Endodermal cell (in vitro differentiated cells): ENCODE results near the gene MEGF11. TPM values are rescaled to one million over a fixed set of nuclear protein-coding genes. Genes with fewer than 3 reads are reported as not detected.

Experiments
- DNase-seq: peaks from one replicate; pipeline ENCODE4 v3.0.0-alpha.2; 2017
- H3K27ac ChIP-seq: 2 replicates; pipeline ENCODE4 v1.5.1; 2013; ENCODE audit warnings: mild to moderate bottlenecking, low read depth, low read length, moderate library complexity
- H3K27me3 ChIP-seq: 2 replicates; pipeline ENCODE4 v1.6.1; 2013; ENCODE audit warnings: mild to moderate bottlenecking, low read length, moderate library complexity; ENCODE audit not compliant: insufficient read depth, control insufficient read depth, poor library complexity, severe bottlenecking
- H3K36me3 ChIP-seq: 2 replicates; pipeline ENCODE4 v1.7.0; 2013; ENCODE audit warnings: mild to moderate bottlenecking, low read length, moderate library complexity; ENCODE audit not compliant: control insufficient read depth, insufficient read depth
- H3K4me1 ChIP-seq: one replicate; pipeline ENCODE4 v1.7.0; 2013; ENCODE audit warnings: low read length; ENCODE audit not compliant: control insufficient read depth, insufficient read depth
- H3K4me3 ChIP-seq: 2 replicates; pipeline ENCODE4 v1.5.1; 2013; ENCODE audit warnings: mild to moderate bottlenecking, low read length, moderate library complexity
- H3K9ac ChIP-seq: 2 replicates; pipeline ENCODE4 v1.6.1; 2013; ENCODE audit warnings: mild to moderate bottlenecking, low read length, moderate library complexity; ENCODE audit not compliant: poor library complexity, severe bottlenecking; ENCODE audit errors: extremely low read depth
- H3K9me3 ChIP-seq: 2 replicates; pipeline ENCODE4 v1.6.1; 2013; ENCODE audit warnings: mild to moderate bottlenecking, low read length, moderate library complexity; ENCODE audit not compliant: control insufficient read depth
- H3K27ac Mint-ChIP-seq: 2 replicates; pipeline ENCODE4 v1.8.0; 2020; ENCODE audit warnings: mixed read lengths
- H3K27me3 Mint-ChIP-seq: 2 replicates; pipeline ENCODE4 v1.8.0; 2021; ENCODE audit warnings: mild to moderate bottlenecking, mixed read lengths; ENCODE audit not compliant: insufficient read depth
- H3K36me3 Mint-ChIP-seq: 2 replicates; pipeline ENCODE4 v1.8.0; 2020; ENCODE audit warnings: low read depth, mixed read lengths
- H3K4me1 Mint-ChIP-seq: 2 replicates; pipeline ENCODE4 v1.8.0; 2020; ENCODE audit warnings: mixed read lengths
- H3K4me3 Mint-ChIP-seq: 2 replicates; pipeline ENCODE4 v1.8.0; 2020; ENCODE audit warnings: mild to moderate bottlenecking, moderate library complexity, mixed read lengths
- H3K9me3 Mint-ChIP-seq: 2 replicates; pipeline ENCODE4 v1.8.0; 2020; ENCODE audit warnings: mild to moderate bottlenecking, mixed read lengths
- WGBS, 2 experiments: methylation state at CpG; one replicate each; pipeline versions ENCODE4 v1.1.5 to v1.1.7; 2013; ENCODE audit warnings: missing lambda C conversion rate in 2 of 2, mixed read lengths in 1 of 2; ENCODE audit not compliant: insufficient coverage in 1 of 2, insufficient read length in 1 of 2; 5-methylcytosine and 5-hydroxymethylcytosine counted together
- total RNA-seq, 2 donors: library from RNA; stranded (reverse); fragmentation: NEBNext Ultra II Directional in 1 of 2; extraction: Animal tissue kit (Norgen Biotek cat#: 25700) in 1 of 2; gene quantifications; 2 replicates in 1 of 2; 3 replicates in 1 of 2; pipeline ENCODE4 v1.2.1, GENCODE V29; 2021
- TF ChIP-seq, protein P1 (sequence below): fragments of 200-600 bp; sonication (generic); conservative IDR thresholded peaks from 2 replicates; pipeline ENCODE4 v1.5.0; 2021; ENCODE audit warnings: antibody characterized with exemption, mild to moderate bottlenecking

The MEGF11 gene
- total RNA-seq, 2 donors from 2014 or later, result 0.73 to 1.2 TPM

DNA sequence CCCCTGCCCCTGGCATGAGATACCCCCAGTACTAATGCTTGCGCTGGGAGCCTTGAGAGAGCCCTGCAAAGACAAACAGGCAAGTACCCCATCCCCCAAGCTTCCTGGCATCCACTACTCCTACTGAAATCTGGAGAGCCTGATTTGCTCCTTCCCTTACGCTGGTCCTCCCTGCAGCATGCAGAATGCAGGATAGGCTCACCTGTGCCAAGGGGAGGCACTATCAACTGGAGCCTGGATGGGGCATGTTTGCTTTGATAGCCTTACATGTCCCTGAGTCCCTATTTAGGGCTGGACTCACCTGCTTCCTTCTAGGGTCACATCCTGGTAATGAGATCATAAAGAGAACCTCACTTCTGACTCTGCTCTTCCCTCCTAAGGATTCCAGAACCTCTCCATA lies 341.3 kb downstream of the MEGF11 start:
- peaks cover 9% of the 10 kb centered on the region for H3K4me1 Mint-ChIP-seq
- Histone ChIP-seq H3K4me1 (peaks cover 8% of the 10 kb centered on the region), H3K9ac (no peak overlapping the region), H3K36me3 (peaks cover 34% of the 10 kb centered on the region), H3K27me3 (no peaks in the 10 kb centered on the region), H3K9me3 (no peaks in the 10 kb centered on the region), H3K27ac (no peak overlapping the region), H3K4me3 (no peak overlapping the region)
- H3K4me3 Mint-ChIP-seq, result no peak overlapping the region
- H3K27ac Mint-ChIP-seq, result no peak overlapping the region
- H3K27me3 Mint-ChIP-seq, result no peaks in the 10 kb centered on the region
- peaks cover 7% of the 10 kb centered on the region for H3K36me3 Mint-ChIP-seq
- no peaks in the 10 kb centered on the region for H3K9me3 Mint-ChIP-seq
- DNase-seq, result no peak
- WGBS, 2 experiments, result 94% methylated on average over 2 of the region's 2 CpGs; no CpG with 5 or more reads in 1 of the 2 experiments
- TF ChIP-seq, protein P1, sequence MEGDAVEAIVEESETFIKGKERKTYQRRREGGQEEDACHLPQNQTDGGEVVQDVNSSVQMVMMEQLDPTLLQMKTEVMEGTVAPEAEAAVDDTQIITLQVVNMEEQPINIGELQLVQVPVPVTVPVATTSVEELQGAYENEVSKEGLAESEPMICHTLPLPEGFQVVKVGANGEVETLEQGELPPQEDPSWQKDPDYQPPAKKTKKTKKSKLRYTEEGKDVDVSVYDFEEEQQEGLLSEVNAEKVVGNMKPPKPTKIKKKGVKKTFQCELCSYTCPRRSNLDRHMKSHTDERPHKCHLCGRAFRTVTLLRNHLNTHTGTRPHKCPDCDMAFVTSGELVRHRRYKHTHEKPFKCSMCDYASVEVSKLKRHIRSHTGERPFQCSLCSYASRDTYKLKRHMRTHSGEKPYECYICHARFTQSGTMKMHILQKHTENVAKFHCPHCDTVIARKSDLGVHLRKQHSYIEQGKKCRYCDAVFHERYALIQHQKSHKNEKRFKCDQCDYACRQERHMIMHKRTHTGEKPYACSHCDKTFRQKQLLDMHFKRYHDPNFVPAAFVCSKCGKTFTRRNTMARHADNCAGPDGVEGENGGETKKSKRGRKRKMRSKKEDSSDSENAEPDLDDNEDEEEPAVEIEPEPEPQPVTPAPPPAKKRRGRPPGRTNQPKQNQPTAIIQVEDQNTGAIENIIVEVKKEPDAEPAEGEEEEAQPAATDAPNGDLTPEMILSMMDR, result no peak

DNA sequence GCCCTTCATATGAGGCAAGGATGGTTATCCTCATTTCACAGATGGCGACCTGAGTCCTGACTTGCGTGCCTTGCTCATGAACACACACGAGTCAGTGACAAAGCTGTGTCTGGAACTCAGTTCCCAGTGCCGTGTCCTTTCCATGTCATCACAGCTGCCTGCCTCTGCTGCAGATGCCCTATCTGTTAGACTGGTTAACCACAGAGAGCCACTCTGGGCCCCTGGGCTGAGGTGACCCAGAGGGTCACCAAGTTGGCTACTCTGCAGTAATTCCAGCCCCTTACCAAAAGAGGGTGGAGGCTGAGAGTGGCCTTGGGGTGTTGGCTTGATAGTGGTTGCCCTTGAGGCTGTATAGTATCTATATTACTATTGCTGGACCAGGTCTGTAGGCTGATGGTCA lies 343.2 kb downstream of the MEGF11 start:
- H3K4me3 Mint-ChIP-seq, result no peak overlapping the region
- WGBS, 2 experiments, result 94 to 100% methylated on average over 4 of the region's 4 CpGs
- peaks cover 7% of the 10 kb centered on the region for H3K4me1 Mint-ChIP-seq
- peaks cover 52% of the 10 kb centered on the region for H3K36me3 ChIP-seq
- no peak overlapping the region for H3K27ac Mint-ChIP-seq
- H3K4me3 ChIP-seq, result no peak overlapping the region
- no peaks in the 10 kb centered on the region for H3K27me3 Mint-ChIP-seq
- H3K9me3 Mint-ChIP-seq, result no peaks in the 10 kb centered on the region
- peaks cover 5% of the 10 kb centered on the region for H3K4me1 ChIP-seq
- H3K9me3 ChIP-seq, result no peaks in the 10 kb centered on the region
- no peak for DNase-seq
- H3K36me3 Mint-ChIP-seq, result peaks cover 22% of the 10 kb centered on the region
- H3K27ac ChIP-seq, result no peak overlapping the region
- no peaks in the 10 kb centered on the region for H3K27me3 ChIP-seq
- TF ChIP-seq, protein P1, result no peak
- no peak overlapping the region for H3K9ac ChIP-seq

DNA sequence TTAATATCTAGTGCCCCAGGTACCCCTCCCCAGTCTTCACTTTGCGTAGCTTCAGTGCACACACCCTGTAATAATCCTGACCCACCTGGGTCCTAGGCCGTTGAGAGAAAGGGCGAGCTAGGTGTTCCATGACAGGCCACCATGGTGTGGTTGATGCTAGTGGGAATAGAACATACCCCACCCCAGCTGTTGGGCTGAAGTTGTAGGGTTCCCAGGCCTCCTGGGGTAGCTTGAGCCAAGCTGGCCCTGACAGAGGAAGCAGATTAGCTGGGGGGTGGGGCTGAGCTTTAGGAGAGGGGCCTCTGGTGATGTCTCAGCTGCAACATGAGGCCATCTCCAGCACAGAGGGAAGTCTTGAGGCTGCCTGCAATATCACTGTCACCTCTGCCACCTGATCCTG lies 343.7 kb downstream of the MEGF11 start:
- Mint-ChIP-seq H3K9me3 (no peaks in the 10 kb centered on the region), H3K4me1 (peaks cover 7% of the 10 kb centered on the region), H3K27ac (peak overlapping the region; percentile 28), H3K27me3 (no peaks in the 10 kb centered on the region), H3K36me3 (peaks cover 27% of the 10 kb centered on the region), H3K4me3 (no peak overlapping the region)
- Histone ChIP-seq H3K27ac (no peak overlapping the region), H3K9me3 (no peaks in the 10 kb centered on the region), H3K4me3 (no peak overlapping the region), H3K27me3 (no peaks in the 10 kb centered on the region), H3K36me3 (peaks cover 56% of the 10 kb centered on the region), H3K4me1 (peaks cover 5% of the 10 kb centered on the region), H3K9ac (no peak overlapping the region)
- TF ChIP-seq, protein P1, result no peak
- no peak for DNase-seq
- 86% methylated on average over 3 of the region's 3 CpGs; no CpG with 5 or more reads in 1 of the 2 experiments for WGBS, 2 experiments
